Measurements from ENCODE around the gene RPUSD2.

GRCh38 chr15:40563426-40563825, 5.7 kb upstream of the RPUSD2 start:
- TF ChIP-seq CTCF (IDR thresholded peaks at IDR 0.05; ENCODE audit: insufficient read depth, low read depth, low read length) = no peak
- TF ChIP-seq EZH2 (IDR thresholded peaks at IDR 0.05; ENCODE audit: insufficient read depth, low read length) = no peak

Data from astrocyte (in vitro differentiated cells and primary cell).